NCI-H1417 treated with DMSO at 0.1 percent for 48 hours (cell line): ENCODE data around the gene ATP7B.
"Not testable (repeated sequence)": the region's sequence is repeated elsewhere in the genome, so short reads cannot be mapped to it uniquely, and the experiment has no call there.

ENCODE experiments used
- DNase-seq: peaks from one replicate; lab custom pipeline; 2025; lab: John Stamatoyannopoulos, UW

The ATP7B gene

GRCh38 chr13:51922771-51923480, 88.3 kb downstream of the ATP7B start:
- DNase-seq, result no peak

GRCh38 chr13:51921790-51922740, 89.2 kb downstream of the ATP7B start:
- DNase-seq, result no peak

GRCh38 chr13:51920786-51921185, 90.5 kb downstream of the ATP7B start:
- no peak for DNase-seq

GRCh38 chr13:51920267-51920666, 91.0 kb downstream of the ATP7B start:
- no peak for DNase-seq

- DNase-seq, result peak; percentile 57
Observed at GRCh38 chr13:51919531-51919930, 91.7 kb downstream of the ATP7B start.

- no peak for DNase-seq
Observed at GRCh38 chr13:51916962-51917361, 94.3 kb downstream of the ATP7B start.

GRCh38 chr13:51916051-51916818, 95.0 kb downstream of the ATP7B start:
- no peak for DNase-seq

GRCh38 chr13:51914137-51914493, 97.1 kb downstream of the ATP7B start:
- no peak for DNase-seq

- no peak for DNase-seq
Observed at GRCh38 chr13:51913421-51914136, 97.7 kb downstream of the ATP7B start.

- DNase-seq, result no peak
Observed at GRCh38 chr13:51912511-51913225, 98.6 kb downstream of the ATP7B start.

GRCh38 chr13:51912091-51912490, 99.2 kb downstream of the ATP7B start:
- DNase-seq, result peak; percentile 70

- DNase-seq, result no peak
Observed at GRCh38 chr13:51910508-51910907, 100.7 kb downstream of the ATP7B start.

- DNase-seq, result not testable (repeated sequence)
Observed at GRCh38 chr13:51909265-51909664, 102.0 kb downstream of the ATP7B start.

- DNase-seq, result no peak
Observed at GRCh38 chr13:51907040-51907732, 104.1 kb downstream of the ATP7B start.

- no peak for DNase-seq
Observed at GRCh38 chr13:51906581-51906980, 104.7 kb downstream of the ATP7B start.

GRCh38 chr13:51905787-51906186, 105.5 kb downstream of the ATP7B start:
- DNase-seq, result no peak

GRCh38 chr13:51902776-51903175, 108.5 kb downstream of the ATP7B start:
- DNase-seq, result no peak

GRCh38 chr13:51900471-51900870, 110.8 kb downstream of the ATP7B start:
- no peak for DNase-seq

- no peak for DNase-seq
Observed at GRCh38 chr13:51895906-51896888, 115.1 kb downstream of the ATP7B start.
